ENCODE data around the gene ENTHD1. TPM values are rescaled to one million over a fixed set of nuclear protein-coding genes. Genes with fewer than 3 reads are reported as not detected.
A peak's percentile ranks its signal among the peaks of the same experiment; 100 is the strongest.

The ENTHD1 gene
- total and polyA plus RNA-seq, 10 donors, result 0.09 to 0.59 (median 0.14) TPM; not detected in 5

GRCh38 chr22:39731881-39732555 is 161.5 kb downstream of the ENTHD1 start:
- Histone ChIP-seq H3K27me3 (replicated peaks in 1 of 7) (peaks cover 0 to 31% (median 0%) of the 10 kb centered on the region in 7 donors), H3K27ac (no peak overlapping the region), H3K9me3 (no peaks in the 10 kb centered on the region), H3K4me1 (no peaks in the 10 kb centered on the region), H3K36me3 (no peaks in the 10 kb centered on the region), H3K4me3 (no peak overlapping the region)
- intact Hi-C loops (cut with DNase I; ENCODE audit: low total_unique reads), result no loop called here
- no peak for TF ChIP-seq POLR2AphosphoS5 (IDR thresholded peaks at IDR 0.05)
- TF ChIP-seq CTCF (IDR thresholded peaks at IDR 0.05 in 8 of 11, conservative IDR thresholded peaks at IDR 0.05 in 3 of 11), result no peak
- TF ChIP-seq POLR2A (IDR thresholded peaks at IDR 0.05), result no peak
- 53 to 63% (median 60%) methylated on average over 11 to 12 of the region's 12 CpGs for WGBS, 5 donors
- peak; percentile 68 for DNase-seq

GRCh38 chr22:39731481-39731880 is 162.1 kb downstream of the ENTHD1 start:
- no peak for TF ChIP-seq POLR2AphosphoS5 (IDR thresholded peaks at IDR 0.05)
- TF ChIP-seq CTCF (IDR thresholded peaks at IDR 0.05 in 8 of 11, conservative IDR thresholded peaks at IDR 0.05 in 3 of 11), result no peak
- no peaks in the 10 kb centered on the region for H3K4me1 ChIP-seq
- H3K4me3 ChIP-seq, result no peak overlapping the region
- no peaks in the 10 kb centered on the region for H3K9me3 ChIP-seq
- no peak overlapping the region for H3K27ac ChIP-seq
- intact Hi-C loops (cut with DNase I; ENCODE audit: low total_unique reads), result no loop called here
- WGBS, 5 donors, result 70 to 88% (median 80%) methylated on average over 4 to 5 of the region's 5 CpGs
- peaks cover 0 to 33% (median 0%) of the 10 kb centered on the region in 7 donors for H3K27me3 ChIP-seq (replicated peaks in 1 of 7)
- no peak for DNase-seq
- H3K36me3 ChIP-seq, result no peaks in the 10 kb centered on the region

GRCh38 chr22:39729141-39729934 is 164.2 kb downstream of the ENTHD1 start:
- TF ChIP-seq POLR2A (IDR thresholded peaks at IDR 0.05) (no peak), CTCF (IDR thresholded peaks at IDR 0.05 in 8 of 11, conservative IDR thresholded peaks at IDR 0.05 in 3 of 11) (no peak), POLR2AphosphoS5 (IDR thresholded peaks at IDR 0.05) (no peak)
- no peak overlapping the region for H3K4me3 ChIP-seq
- 71 to 81% (median 76%) methylated on average over 12 to 13 of the region's 13 CpGs for WGBS, 5 donors
- peaks cover 0 to 30% (median 0%) of the 10 kb centered on the region in 7 donors for H3K27me3 ChIP-seq (replicated peaks in 1 of 7)
- H3K27ac ChIP-seq, result no peak overlapping the region
- H3K9me3 ChIP-seq, result no peaks in the 10 kb centered on the region
- DNase-seq, result no peak
- intact Hi-C loops (cut with DNase I; ENCODE audit: low total_unique reads), result no loop called here
- no peaks in the 10 kb centered on the region for H3K4me1 ChIP-seq
- H3K36me3 ChIP-seq, result no peaks in the 10 kb centered on the region

- 81 to 87% (median 84%) methylated on average over 12 of the region's 12 CpGs for WGBS, 5 donors
- no peak for DNase-seq
- Histone ChIP-seq H3K27ac (no peak overlapping the region), H3K9me3 (no peaks in the 10 kb centered on the region), H3K4me1 (no peaks in the 10 kb centered on the region), H3K36me3 (no peaks in the 10 kb centered on the region), H3K27me3 (replicated peaks in 1 of 7) (peaks cover 0 to 30% (median 0%) of the 10 kb centered on the region in 7 donors), H3K4me3 (no peak overlapping the region)
- TF ChIP-seq POLR2A (IDR thresholded peaks at IDR 0.05) (no peak), CTCF (IDR thresholded peaks at IDR 0.05 in 8 of 11, conservative IDR thresholded peaks at IDR 0.05 in 3 of 11) (no peak), POLR2AphosphoS5 (IDR thresholded peaks at IDR 0.05) (no peak)
- intact Hi-C loops (cut with DNase I; ENCODE audit: low total_unique reads), result no loop called here
These were observed 165.2 kb downstream of the ENTHD1 start for GRCh38 chr22:39728236-39728860.
